ENCODE results near the gene RPP25L.

- TF ChIP-seq EZH2phosphoT487 (IDR thresholded peaks at IDR 0.05; ENCODE audit: borderline replicate concordance, low read length) (no peak), CTCF (IDR thresholded peaks at IDR 0.05; ENCODE audit: low read depth, low read length, poor library complexity, severe bottlenecking) (no peak)
Observed at GRCh38 chr9:34579104-34579807, 32.6 kb downstream of the RPP25L start.
